Measurements from ENCODE around the gene LAMTOR4.

Gene LAMTOR4

GRCh38 chr7:100148559-100149328 lies at the start of gene LAMTOR4:
Gene LAMTOR4 (plus strand): TSS chr7:100148918. CDS start chr7:100148973, 55 bp downstream.
- DNase-seq (ENCODE audit: low read depth, low spot score): peak; percentile 96
- peak within 1 kb of the TSS; percentile 55 for H3K27ac ChIP-seq

- DNase-seq (ENCODE audit: low read depth, low spot score): no peak
- peak overlapping the region; percentile 89 for H3K27ac ChIP-seq
Measured at GRCh38 chr7:100099452-100099851, 49.3 kb upstream of the LAMTOR4 start.

DNA sequence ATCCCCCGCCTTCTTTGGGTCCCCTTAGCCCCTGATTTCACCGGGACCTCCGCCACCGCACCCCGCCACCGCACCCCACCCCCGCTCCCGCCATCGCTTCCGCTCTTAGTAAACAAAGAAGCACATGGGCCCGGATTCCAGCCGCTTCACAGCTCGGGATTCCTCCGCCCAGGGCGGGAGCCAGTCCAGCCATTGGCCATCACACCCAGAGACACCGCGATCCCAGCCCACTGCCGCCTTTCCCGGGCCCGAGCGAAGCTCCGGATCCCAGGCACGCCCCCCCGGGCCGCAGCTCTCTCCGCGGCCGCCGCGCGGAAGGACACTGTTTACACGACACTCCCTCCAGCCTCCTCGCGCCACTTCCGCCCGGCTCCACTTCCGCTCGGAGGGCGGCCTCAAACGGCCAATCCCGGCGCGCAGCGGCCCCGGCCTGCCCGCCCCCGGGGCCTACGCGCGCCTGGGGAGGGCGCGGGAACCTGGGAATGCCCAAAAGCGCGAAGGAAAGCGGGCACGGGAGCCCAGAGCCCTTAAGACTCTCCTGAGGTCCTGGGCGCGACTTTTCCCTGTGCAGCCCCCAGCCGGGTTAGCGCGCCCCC lies 48.2 kb upstream of the LAMTOR4 start:
- H3K27ac ChIP-seq: peak overlapping the region; percentile 89
- peak; percentile 95 for DNase-seq (ENCODE audit: low read depth, low spot score)

DNA sequence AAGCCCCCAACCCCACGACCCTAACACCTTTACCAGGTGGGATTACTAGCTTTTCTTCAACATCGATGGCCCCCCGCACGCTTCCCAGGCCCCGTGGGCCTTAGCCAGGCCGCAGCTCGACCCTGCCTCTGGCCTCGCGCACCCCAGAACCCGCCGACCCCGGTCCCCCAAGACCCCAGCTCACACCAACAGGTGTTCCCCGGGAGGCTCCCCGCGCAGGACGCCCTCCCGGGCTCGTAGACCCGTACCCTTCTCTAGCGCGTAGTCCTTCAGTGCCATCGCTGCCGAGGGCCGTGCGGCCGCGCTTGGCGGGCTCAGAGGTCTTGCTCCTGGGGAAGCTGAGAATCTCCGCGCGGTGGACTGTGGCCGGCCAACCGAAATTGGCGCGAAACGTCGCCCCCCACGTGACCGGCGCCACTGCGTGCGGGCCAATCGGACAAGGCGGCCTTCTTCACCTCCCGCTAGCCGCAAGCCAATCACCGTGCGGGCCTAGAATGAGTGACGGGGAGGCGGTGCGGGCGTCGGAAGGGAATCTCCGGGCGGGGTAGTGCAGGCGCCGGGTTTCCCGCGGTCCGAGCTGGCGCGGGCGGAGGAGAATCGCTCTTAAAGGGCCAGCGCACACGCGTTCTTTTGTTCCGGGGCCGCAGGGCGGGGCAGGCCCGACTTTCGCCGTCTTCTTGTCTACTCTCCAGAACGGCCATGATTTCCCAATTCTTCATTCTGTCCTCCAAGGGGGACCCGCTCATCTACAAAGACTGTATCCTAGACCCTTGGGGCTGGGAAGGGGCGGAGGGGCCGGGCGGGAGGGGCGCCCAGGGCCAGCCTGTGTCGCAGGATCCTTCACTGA lies 47.5 kb upstream of the LAMTOR4 start, which contains the start of the genes AP4M1 and MCM7:
Gene AP4M1 (plus strand): TSS at position 628 of the 847 bp plus-strand sequence. CDS start 72 bp downstream, at position 700.
Gene MCM7 (minus strand): TSS at position 382 of the 847 bp plus-strand sequence. CDS start 103 bp downstream, at position 279.
- DNase-seq (ENCODE audit: low read depth, low spot score): peak; percentile 96
- H3K27ac ChIP-seq: peak within 1 kb of the TSS; percentile 89

- H3K27ac ChIP-seq: no peak overlapping the region
- no peak for DNase-seq (ENCODE audit: low read depth, low spot score)
Measured at GRCh38 chr7:100102950-100103840, 45.5 kb upstream of the LAMTOR4 start.

DNA sequence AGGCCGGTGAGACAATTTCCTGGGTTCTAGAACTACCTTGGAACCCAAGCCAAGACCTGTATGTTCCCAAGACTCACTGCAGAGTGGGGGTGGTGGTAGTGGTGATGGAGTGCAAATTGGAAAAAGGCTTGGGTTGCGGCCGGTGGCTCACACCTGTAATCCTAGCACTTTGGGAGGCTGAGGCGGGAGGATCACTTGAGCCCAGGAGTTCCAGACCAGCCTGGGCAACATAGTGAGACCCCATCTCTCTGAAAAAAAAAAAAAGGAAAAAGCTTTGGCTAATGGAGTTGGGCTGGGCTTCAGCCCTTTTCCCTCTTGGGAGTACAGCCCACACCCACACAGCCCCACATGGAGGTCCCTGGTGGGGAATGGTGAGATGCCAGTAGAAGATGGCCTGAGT lies 43.2 kb upstream of the LAMTOR4 start:
- no peak for DNase-seq (ENCODE audit: low read depth, low spot score)
- H3K27ac ChIP-seq: no peak overlapping the region

DNA sequence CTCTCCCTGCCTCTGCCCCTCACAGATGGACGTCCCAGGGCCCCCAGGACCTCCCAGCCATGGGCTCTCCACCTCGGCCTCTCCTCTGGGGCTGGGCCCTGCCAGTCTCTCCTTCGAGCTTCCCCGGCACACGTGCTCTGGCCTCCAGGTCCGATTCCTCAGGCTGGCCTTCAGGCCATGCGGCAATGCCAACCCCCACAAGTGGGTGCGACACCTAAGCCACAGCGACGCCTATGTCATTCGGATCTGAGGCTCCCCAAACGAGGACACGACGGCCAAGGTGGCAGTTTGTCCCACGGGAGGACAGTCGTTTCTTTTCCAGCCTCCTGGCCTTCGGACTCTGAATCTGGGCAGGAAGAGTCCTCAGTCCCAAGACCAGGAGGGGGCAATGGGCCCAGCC lies 42.1 kb upstream of the LAMTOR4 start:
- H3K27ac ChIP-seq: no peak overlapping the region

DNA sequence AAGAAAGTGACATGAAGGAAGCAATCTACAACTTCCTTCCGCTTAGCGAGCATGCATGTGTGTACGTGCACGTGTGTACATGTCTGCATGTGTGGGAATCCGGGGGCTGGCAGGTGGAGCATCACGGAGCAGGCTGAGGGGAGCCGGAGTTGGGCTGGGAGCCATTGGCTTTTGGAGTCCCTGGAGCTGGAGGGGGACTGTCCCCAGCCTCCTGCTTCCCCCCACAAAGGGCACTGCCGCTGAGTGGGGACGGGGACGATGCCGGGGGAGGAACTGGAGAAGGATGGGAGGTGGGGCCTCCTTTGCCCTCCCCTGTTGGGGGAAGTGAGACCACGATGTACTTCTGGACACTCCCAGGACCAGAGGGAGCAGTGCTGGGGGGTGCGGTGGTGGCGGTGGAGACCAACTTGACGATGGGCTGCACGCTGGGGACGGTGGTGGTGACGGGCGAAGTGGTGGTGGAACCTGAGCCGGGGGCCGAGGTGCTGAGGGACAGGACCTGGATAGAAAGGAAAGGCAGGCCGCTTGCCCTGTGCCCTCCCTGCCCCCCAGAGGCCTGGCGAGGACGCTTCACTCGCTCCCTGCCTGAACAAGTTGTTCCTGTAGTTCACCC lies 41.5 kb upstream of the LAMTOR4 start:
- H3K27ac ChIP-seq: no peak overlapping the region

More for the DNA sequence above, 42.1 kb upstream of the LAMTOR4 start:
- no peak for DNase-seq (ENCODE audit: low read depth, low spot score)

GRCh38 chr7:100107890-100108289 lies 40.8 kb upstream of the LAMTOR4 start:
- DNase-seq (ENCODE audit: low read depth, low spot score): no peak
- no peak overlapping the region for H3K27ac ChIP-seq

More for the DNA sequence above, 41.5 kb upstream of the LAMTOR4 start:
- no peak for DNase-seq (ENCODE audit: low read depth, low spot score)

- no peak overlapping the region for H3K27ac ChIP-seq
- no peak for DNase-seq (ENCODE audit: low read depth, low spot score)
Measured at GRCh38 chr7:100109521-100110163, 39.1 kb upstream of the LAMTOR4 start.

- no peak overlapping the region for H3K27ac ChIP-seq
- no peak for DNase-seq (ENCODE audit: low read depth, low spot score)
Measured at GRCh38 chr7:100111156-100111555, 37.6 kb upstream of the LAMTOR4 start.

- DNase-seq (ENCODE audit: low read depth, low spot score): no peak
- no peak overlapping the region for H3K27ac ChIP-seq
Measured at GRCh38 chr7:100111914-100112313, 36.8 kb upstream of the LAMTOR4 start.

GRCh38 chr7:100115026-100115425 lies 33.7 kb upstream of the LAMTOR4 start:
- DNase-seq (ENCODE audit: low read depth, low spot score): no peak
- H3K27ac ChIP-seq: no peak overlapping the region

- H3K27ac ChIP-seq: peak overlapping the region; percentile 67
- no peak for DNase-seq (ENCODE audit: low read depth, low spot score)
Measured at GRCh38 chr7:100118388-100119071, 30.2 kb upstream of the LAMTOR4 start.

DNA sequence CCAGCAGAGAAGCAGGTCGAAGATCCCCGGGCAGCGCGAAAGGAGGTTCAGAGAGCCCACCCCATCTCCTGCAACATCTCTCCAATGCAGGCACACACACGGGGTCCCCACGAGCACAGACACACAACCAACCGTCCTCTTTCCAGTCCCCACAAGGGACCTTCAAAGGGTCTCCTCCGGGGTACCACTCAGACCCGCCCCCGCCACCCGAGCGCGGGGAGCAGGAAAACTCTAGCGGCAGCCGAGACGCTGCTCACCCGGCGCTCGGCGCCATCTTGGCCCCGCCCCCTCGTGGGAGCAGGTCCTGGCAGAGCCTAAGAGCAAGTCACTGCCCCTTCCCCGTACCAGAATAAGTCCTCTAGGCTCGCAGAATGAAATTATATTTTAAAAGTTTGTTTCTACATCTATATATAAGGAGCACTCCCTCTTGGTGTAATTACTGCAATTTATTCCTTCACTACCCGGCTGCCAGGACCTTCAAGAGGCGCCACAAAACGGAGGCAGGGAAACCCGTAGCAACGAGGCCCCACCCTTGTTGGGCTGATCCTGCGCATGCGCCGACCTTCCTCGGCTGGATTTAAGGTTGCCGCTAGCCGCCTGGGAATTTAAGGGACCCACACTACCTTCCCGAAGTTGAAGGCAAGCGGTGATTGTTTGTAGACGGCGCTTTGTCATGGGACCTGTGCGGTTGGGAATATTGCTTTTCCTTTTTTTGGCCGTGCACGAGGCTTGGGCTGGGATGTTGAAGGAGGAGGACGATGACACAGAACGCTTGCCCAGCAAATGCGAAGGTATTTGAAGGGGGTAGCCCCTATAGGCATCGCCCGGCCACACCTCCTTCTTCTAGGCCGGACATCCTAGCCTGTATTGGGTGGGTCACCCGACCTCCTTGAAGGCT lies 29.4 kb upstream of the LAMTOR4 start, which contains the start of the genes CNPY4 and TAF6:
Gene CNPY4 (plus strand): TSS at position 563 of the 898 bp plus-strand sequence. CDS start 111 bp downstream, at position 674.
Gene TAF6 (minus strand): TSS at position 287 of the 898 bp plus-strand sequence. CDS start 5,149 bp downstream, outside the sequence.
- H3K27ac ChIP-seq: peak within 1 kb of the TSS; percentile 67
- DNase-seq (ENCODE audit: low read depth, low spot score): peak; percentile 69

- DNase-seq (ENCODE audit: low read depth, low spot score): no peak
Measured at GRCh38 chr7:100119970-100120732, 28.6 kb upstream of the LAMTOR4 start.

More at GRCh38 chr7:100119970-100120732, 28.6 kb upstream of the LAMTOR4 start:
- H3K27ac ChIP-seq: peak overlapping the region; percentile 67

Measured in epithelial cell of prostate (primary cell).